KMS-11 (cell line): ENCODE results near the gene SLC13A3.

ENCODE experiments used
- H2AFZ ChIP-seq: fragments of 200-600 bp; sonication (generic); 2 replicates; pipeline ENCODE4 v1.6.1; 2016; ENCODE audit warnings: antibody characterized with exemption, mixed run types, low read depth
- H3K27ac ChIP-seq: fragments of 200-600 bp; sonication (generic); 2 replicates; pipeline ENCODE4 v1.6.1; 2016; ENCODE audit warnings: mild to moderate bottlenecking, mixed run types
- H3K27me3 ChIP-seq: fragments of 200-600 bp; sonication (generic); 2 replicates; pipeline ENCODE4 v1.6.1; 2017; ENCODE audit warnings: mild to moderate bottlenecking, low read depth, mixed run types, moderate library complexity; ENCODE audit not compliant: insufficient read depth
- H3K36me3 ChIP-seq: fragments of 200-600 bp; sonication (generic); 2 replicates; pipeline ENCODE4 v1.6.1; 2017; ENCODE audit warnings: mild to moderate bottlenecking, mixed run types; ENCODE audit not compliant: insufficient read depth
- H3K4me1 ChIP-seq: fragments of 200-600 bp; sonication (generic); 2 replicates; pipeline ENCODE4 v1.6.1; 2016; ENCODE audit warnings: mild to moderate bottlenecking, low read depth, mixed run types; ENCODE audit not compliant: poor library complexity, severe bottlenecking
- H3K4me2 ChIP-seq: fragments of 200-600 bp; sonication (generic); 2 replicates; pipeline ENCODE4 v1.7.0; 2016; ENCODE audit warnings: mild to moderate bottlenecking, mixed run types
- H3K4me3 ChIP-seq: fragments of 200-600 bp; sonication (generic); IDR thresholded peaks from 2 replicates; pipeline ENCODE4 v1.6.1; 2017; ENCODE audit warnings: low read depth, low read length, mixed read lengths; ENCODE audit not compliant: insufficient read depth
- H3K79me2 ChIP-seq: fragments of 200-600 bp; sonication (generic); 2 replicates; pipeline ENCODE4 v1.6.1; 2016; ENCODE audit warnings: low read depth, mixed run types; ENCODE audit not compliant: insufficient read depth
- H3K9ac ChIP-seq: fragments of 200-600 bp; sonication (generic); 2 replicates; pipeline ENCODE4 v1.6.1; 2016; ENCODE audit warnings: mild to moderate bottlenecking, mixed run types
- H4K20me1 ChIP-seq: fragments of 200-600 bp; sonication (generic); 2 replicates; pipeline ENCODE4 v1.6.1; 2016; ENCODE audit warnings: mild to moderate bottlenecking, mixed run types; ENCODE audit not compliant: insufficient read depth
- TF ChIP-seq, protein P1 (sequence below): fragments of 200-600 bp; sonication (generic); conservative IDR thresholded peaks from 2 replicates; pipeline ENCODE4 v1.6.1; 2017; ENCODE audit warnings: low read depth, mild to moderate bottlenecking, antibody characterized with exemption, low read length, moderate library complexity, mixed read lengths

Gene SLC13A3

DNA sequence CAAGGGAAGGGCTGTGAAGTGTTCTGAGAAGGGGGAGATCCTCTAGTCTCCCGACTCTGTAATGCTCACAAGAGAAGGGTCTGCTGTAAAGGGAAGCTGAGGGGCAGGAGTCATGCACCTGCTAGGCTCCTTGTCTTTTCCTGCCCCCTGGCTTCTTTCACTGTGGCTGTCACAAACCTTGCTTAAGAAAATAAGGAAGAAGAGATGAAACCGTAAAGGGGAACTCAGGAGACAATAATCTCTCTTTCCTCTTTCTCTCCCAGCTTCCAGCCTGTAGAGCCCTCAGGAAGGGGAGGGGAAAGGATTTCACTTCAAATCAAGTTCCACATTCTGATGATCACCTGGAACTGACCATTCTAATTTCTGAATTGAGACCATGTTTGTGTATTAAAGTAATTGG, 26.3 kb downstream of the SLC13A3 start:
- no peak overlapping the region for H3K9ac ChIP-seq
- H3K4me2 ChIP-seq, result no peak overlapping the region
- H3K27ac ChIP-seq, result no peak overlapping the region
- no peaks in the 10 kb centered on the region for H3K27me3 ChIP-seq
- no peaks in the 10 kb centered on the region for H3K4me1 ChIP-seq
- TF ChIP-seq, protein P1, sequence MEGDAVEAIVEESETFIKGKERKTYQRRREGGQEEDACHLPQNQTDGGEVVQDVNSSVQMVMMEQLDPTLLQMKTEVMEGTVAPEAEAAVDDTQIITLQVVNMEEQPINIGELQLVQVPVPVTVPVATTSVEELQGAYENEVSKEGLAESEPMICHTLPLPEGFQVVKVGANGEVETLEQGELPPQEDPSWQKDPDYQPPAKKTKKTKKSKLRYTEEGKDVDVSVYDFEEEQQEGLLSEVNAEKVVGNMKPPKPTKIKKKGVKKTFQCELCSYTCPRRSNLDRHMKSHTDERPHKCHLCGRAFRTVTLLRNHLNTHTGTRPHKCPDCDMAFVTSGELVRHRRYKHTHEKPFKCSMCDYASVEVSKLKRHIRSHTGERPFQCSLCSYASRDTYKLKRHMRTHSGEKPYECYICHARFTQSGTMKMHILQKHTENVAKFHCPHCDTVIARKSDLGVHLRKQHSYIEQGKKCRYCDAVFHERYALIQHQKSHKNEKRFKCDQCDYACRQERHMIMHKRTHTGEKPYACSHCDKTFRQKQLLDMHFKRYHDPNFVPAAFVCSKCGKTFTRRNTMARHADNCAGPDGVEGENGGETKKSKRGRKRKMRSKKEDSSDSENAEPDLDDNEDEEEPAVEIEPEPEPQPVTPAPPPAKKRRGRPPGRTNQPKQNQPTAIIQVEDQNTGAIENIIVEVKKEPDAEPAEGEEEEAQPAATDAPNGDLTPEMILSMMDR, result no peak
- no peak overlapping the region for H3K4me3 ChIP-seq
- no peaks in the 10 kb centered on the region for H3K36me3 ChIP-seq
- no peak overlapping the region for H2AFZ ChIP-seq
- no peaks in the 10 kb centered on the region for H4K20me1 ChIP-seq
- no peaks in the 10 kb centered on the region for H3K79me2 ChIP-seq

DNA sequence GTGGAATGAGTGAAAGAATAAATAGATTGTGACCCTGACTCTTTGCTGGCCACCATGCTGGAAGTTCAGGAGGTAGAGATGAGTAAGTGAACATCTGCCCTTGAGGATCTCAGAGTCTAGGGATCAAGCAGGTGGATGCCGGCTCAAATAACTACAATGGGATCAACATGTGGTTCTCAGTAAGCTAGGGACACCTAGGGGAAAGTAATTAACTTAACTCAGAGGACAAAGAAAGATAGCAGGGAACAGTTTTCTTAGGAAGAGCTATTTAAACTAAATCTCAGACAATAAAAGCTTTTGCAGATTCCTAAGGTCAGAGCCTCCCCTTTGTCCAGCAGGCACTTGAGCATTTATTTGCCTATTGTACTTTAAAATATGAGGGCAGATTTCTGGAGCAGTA, 29.1 kb downstream of the SLC13A3 start:
- no peak overlapping the region for H3K4me2 ChIP-seq
- H3K9ac ChIP-seq, result no peak overlapping the region
- no peak overlapping the region for H3K4me3 ChIP-seq
- H3K27ac ChIP-seq, result no peak overlapping the region
- H3K36me3 ChIP-seq, result no peaks in the 10 kb centered on the region
- H2AFZ ChIP-seq, result no peak overlapping the region
- no peaks in the 10 kb centered on the region for H3K79me2 ChIP-seq
- H3K4me1 ChIP-seq, result no peaks in the 10 kb centered on the region
- H4K20me1 ChIP-seq, result no peaks in the 10 kb centered on the region
- no peaks in the 10 kb centered on the region for H3K27me3 ChIP-seq
- TF ChIP-seq, protein P1, result no peak

DNA sequence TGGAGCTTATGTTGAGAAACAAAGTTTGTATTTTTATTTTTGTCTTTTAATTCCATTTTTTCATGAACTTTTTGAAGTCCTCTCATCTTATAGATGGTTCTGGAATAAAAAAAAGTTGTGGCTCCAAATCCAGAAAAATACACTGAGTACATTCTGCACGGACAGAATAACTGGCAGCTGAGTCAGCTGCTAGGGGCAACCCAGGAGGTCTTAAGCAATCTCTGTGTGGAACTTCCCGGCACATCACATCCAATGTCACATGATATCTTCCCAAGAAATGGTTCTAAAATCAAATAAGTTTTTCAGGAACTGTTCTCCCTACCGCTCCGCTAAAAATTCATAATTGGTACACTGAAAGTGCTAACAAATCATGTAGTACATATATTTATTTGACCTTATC, 29.8 kb downstream of the SLC13A3 start:
- Histone ChIP-seq H3K4me3 (no peak overlapping the region), H3K9ac (no peak overlapping the region), H3K4me2 (no peak overlapping the region), H3K27me3 (no peaks in the 10 kb centered on the region), H3K36me3 (no peaks in the 10 kb centered on the region), H2AFZ (no peak overlapping the region), H3K27ac (no peak overlapping the region), H4K20me1 (no peaks in the 10 kb centered on the region), H3K4me1 (no peaks in the 10 kb centered on the region), H3K79me2 (no peaks in the 10 kb centered on the region)
- TF ChIP-seq, protein P1, result no peak

DNA sequence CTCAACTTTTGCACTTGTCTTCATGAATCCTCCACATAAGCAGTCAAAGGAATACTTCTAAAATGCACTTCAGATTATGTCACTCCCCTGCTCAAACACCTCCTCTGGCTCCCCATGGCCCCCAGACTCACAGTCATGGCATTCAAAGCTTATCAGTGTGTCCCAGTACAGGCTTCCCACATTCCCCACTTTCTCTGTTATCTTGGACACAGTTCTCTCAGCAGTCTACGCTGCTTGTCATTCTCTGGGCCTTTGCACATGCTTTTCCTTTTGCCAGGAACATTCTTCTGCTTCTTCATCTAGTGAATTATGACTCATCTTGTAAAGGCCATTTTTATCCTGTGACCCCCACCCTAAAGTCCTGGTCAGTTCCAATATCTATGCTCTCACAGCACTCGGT, 31.8 kb downstream of the SLC13A3 start:
- Histone ChIP-seq H3K27ac (no peak overlapping the region), H3K27me3 (no peaks in the 10 kb centered on the region), H3K9ac (no peak overlapping the region), H3K79me2 (no peaks in the 10 kb centered on the region), H3K4me1 (no peaks in the 10 kb centered on the region), H3K36me3 (no peaks in the 10 kb centered on the region), H3K4me3 (no peak overlapping the region), H2AFZ (no peak overlapping the region), H4K20me1 (no peaks in the 10 kb centered on the region), H3K4me2 (no peak overlapping the region)
- TF ChIP-seq, protein P1, result no peak
